M059J (cell line): ENCODE results near the gene CATSPER1. TPM values are rescaled to one million over a fixed set of nuclear protein-coding genes. Genes with fewer than 3 reads are reported as not detected.
A peak's percentile ranks its signal among the peaks of the same experiment; 100 is the strongest.
"Not testable (repeated sequence)": the region's sequence is repeated elsewhere in the genome, so short reads cannot be mapped to it uniquely, and the experiment has no call there.

Experiments
- DNase-seq: peaks from one replicate; pipeline ENCODE4 v3.0.0-alpha.2; 2012; ENCODE audit warnings: low read depth
- total RNA-seq: library from RNA; depleted of rRNA; stranded (reverse); fragments of >200 nt; shearing (Covaris generic); gene quantifications from 2 replicates; pipeline ENCODE4 v1.2.3, GENCODE V29; 2014

CATSPER1 gene
- total RNA-seq, 1 experiment from 2014 or later = 1.6 TPM

DNA sequence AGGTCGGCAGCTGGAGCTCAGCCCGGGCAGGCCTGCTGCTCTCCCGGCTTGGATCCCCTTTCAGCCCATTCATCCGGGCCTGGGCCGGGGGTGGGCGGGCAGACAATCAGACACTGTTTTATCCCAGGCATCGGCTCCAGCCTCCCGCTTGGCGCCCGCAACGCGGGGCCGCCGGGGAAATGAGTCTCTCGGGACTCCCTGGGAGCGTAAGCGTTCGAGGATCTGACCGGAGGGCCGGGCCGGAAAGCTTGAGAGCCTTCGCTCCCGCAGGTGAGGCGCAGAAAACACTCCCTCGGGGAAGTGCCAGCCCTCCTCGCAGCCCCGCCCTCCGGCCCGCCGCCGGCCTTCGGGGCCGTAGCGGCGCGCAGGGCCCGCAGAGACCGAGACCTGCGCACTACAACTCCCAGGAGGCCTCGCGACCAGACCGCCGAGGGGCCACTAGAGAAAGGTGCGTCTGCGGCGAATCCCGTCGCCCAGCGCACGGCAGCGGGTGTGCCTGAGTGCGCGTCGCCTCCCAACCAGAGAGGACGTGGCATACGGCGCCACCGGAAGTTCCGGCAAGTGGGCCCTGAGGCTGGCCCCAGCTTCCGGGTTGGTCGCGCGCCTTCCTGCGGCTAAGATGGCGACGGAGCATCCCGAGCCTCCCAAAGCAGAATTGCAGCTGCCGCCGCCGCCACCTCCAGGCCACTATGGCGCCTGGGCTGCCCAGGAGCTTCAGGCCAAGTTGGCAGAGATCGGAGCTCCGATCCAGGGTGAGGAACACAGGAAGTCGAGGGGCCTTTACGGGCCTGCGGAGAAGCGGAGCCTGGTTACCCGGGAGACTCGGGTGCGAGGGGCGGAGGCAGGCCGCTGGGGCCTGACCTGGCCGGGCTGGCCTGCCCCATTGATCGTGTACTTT is 25.7 kb upstream of the CATSPER1 start, which contains the start of gene SF3B2:
Gene SF3B2 (plus strand): TSS at position 599 of the 898 bp plus-strand sequence. CDS start 21 bp downstream, at position 620.
- DNase-seq = peak; percentile 99

DNA sequence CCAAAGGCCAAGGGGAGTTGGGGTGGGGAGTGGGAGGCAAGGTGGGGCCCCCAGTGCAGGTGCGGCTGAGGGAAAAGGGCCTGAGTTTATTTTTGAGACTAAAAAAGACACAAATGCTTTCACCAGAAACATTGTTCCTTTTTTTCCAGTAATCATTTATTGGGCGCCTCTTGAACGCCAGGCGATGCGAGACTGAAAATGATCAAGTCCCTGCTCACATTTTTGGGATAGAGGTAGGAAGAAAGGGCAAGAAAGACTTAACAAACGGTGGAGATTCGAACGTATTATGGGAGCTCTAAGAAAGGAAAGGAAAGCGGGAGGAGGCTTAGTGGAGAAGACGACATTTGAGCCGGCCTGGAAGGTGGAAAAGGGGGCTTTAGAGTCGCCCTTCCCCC is 25.1 kb upstream of the CATSPER1 start:
- no peak for DNase-seq

DNA sequence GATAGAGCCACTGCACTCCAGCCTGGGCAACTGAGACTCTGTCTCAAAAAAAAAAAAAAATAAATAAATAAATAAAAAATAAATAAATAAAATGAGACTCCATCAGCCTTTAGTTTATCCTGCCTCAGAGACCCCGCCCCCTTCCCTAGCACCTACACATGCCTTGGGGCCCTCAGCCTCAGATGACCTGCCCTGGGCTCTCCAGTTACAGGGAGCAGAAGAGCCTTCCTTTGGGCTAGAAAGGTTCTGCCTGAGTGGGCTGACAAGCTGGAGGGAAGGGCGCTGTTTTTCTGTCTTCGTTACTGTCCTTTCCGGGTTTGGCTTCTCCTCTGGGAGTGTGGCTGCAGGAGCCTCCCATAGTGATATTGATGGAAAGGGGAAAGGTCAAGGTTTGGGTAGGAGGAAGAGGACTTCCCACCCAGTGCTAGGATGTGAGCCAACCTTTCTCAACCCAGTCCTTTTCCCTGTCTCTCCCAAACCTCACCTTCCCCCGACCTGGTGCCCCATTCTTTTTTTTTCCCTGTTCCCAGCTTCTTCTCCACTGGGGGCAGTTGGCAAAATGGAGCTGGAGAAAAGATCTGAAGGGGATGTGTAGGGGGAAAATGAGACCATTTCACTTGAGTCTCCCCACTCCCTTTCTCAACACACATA is 24.4 kb upstream of the CATSPER1 start:
- DNase-seq = peak; percentile 23

DNA sequence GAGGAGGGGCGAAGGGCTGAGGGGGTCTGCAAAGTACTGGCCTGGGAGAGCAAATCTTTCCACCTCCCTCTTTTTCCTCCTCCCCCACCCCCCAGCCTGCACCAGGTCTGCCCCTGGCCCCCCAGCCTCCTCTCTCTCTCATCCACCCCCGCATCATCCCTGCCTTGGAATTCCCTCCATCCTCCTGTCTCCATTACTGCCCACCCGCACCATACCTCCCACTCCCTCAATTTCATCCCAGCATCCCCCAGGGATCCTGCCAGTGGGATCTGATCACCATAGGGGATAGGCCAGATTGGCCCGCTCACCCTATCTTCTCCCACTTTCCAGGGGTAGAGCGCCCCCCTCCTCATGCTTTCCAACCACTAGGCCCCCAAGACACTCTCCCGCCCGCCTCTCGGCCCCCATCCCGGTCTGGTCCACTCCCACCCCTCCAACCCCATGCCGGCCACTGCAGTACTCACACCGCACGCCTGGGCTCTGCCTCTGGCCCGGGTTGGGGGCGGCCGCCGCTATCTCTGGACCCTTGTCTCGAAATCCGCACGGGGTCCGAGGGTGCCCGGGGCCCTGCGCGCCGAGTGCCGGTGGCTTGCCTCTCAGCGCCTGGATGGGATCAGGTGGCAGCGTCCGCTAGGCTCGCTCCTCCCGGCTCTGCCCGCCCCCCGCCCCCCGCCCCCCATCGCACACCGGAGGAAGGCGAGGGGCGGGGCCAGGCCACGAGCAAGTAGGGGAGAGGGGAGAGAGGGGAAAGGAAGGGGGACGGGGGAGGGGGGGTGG is 22.5 kb upstream of the CATSPER1 start, which contains the start of gene GAL3ST3:
Gene GAL3ST3 (minus strand): TSS at position 615 of the 777 bp plus-strand sequence. CDS start 3,746 bp downstream, outside the sequence.
- no peak for DNase-seq

DNA sequence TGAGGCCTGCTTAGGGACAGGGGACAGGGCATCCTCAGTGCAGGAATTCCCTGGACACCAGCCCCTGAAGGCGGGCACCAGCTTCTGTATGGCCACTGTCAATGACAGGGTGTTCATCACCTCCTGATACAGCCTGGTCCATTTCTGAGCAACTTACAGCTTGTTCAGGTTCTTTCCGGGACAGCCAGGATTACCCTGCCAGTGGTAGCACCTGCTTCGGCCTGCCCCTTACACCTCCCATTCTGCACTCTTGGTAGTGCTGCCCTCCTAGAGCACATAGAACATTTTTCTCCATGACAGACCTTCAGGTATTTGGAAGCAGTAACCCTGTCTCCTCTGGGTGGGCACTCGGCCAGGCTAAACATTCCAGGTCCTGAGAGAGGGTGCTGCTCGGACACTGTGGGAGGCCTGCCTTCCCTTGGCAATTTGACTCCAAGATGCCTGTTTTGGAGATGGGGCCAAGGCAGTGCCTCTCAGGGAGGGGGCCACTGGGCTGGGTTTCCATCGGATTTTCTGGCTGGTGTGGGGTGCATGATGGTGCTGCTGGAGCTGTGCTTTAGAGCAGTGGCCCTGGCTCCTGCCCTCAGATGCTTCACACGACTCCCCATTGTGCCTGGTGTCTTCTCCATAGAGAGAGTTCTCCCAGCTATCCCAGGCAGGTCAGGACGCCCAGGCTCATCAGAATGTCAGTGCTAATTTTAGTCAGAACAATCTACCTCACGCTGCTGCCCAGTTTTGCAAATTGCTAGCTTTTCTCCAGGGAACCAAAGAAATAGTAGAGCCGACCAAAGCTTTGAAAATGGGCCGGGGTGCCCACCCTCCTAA is 21.5 kb upstream of the CATSPER1 start:
- DNase-seq = peak; percentile 50

DNA sequence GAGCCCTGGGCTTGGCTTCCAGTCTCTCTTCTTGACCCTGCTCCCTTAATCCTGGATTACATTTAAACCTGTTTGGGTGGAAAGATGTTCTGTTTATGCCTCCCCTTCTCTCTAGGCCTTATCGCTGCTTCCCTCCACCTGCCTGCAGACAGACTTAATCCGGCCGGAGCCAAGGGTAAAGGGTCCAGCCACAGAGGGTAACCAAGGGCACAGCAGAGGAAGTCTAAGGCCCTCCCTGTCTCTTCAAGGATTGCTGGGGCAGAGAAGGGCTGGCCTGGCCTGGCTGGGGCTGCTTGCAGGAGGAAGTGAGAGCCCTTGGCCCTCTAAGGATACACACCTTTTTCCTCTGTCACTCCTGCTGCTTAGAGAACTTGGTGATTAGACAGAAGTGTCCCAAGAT is 20.6 kb upstream of the CATSPER1 start:
- DNase-seq = no peak

DNA sequence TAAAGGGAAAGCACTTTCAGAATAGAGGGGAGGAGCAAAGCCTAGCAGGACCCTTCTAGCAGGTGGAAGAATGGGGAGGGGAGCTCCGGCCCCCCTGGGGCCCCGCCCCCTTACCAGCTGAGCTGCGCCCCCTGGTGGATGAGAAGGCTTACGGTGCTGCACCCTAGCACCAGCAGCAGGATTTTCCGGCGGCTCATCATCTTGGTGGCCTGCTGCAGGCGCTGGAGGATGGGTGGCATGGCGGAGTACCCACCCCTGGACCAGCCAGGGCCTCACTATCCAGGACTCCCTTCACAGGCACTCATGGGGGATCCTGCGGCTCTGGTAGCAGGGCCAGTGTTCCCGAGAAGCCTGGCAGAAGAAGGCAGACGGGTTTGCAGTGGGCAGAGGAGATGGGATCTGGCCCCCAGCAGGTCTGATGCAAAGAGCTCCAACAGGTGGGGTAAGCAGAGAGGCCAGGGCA is 18.9 kb upstream of the CATSPER1 start:
- peak; percentile 59 for DNase-seq

DNA sequence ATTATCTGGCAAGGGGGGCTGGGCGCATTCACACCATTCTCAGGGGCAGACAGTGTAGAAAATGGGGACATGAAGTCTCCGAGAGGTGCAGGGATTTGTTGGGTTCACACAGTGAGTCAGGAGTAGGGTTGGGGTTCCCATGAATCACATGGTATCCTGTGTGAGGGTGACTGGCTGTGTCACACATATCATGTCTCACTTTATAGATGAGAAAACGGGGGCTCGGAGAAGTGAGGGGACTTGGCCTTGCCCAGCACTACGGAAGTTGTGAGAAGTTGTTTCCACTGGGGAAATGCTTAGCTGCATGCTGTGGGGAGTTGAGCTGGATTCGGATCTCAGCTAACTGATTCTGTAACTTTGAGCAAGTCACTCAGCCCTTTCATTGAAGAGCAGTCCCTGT is 18.5 kb upstream of the CATSPER1 start:
- no peak for DNase-seq

DNA sequence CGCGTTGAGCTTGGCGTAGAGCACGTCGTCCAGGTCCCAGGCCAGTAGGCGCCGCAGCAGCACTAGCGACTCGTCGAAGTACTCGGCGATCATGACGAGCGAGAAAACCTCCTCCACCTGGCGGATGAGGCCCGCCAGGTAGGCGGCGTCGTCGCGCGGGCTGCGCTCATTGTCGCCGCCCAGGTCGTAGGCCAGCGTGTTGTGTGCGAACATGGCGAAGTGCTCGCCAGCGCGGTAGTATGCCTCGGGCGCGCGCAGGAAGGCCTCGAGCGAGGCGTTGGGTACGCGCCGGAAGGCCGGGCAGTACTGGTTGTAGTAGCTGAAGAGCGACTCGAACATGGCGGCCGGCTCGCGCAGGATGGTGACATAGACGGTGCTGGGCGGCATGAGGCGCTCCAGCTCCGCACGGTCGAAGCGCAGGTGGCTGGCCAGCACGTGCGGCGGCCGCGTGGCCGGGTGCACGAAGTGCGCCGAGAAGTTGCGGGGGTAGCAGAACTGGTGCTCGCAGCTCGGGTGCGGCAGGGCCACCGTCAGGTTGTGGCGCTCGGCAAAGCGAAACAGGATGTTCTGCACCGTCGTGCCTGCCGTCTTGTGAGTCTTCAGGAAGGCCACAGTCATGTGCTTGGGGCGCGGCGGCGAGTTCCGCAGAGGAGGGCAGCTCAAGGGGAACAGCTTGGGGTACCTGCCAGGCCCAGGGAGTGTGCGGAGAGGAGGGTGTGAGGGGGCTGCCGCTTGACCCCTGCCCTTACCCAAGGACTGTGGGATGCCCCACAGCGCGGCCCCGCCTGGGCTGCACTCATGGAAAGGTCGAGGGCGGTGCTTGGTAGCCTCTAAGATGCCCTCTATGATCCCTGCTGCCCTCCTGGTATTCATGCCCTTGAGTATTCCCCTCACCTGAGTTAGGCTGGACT is 17.0 kb upstream of the CATSPER1 start:
- no peak for DNase-seq

DNA sequence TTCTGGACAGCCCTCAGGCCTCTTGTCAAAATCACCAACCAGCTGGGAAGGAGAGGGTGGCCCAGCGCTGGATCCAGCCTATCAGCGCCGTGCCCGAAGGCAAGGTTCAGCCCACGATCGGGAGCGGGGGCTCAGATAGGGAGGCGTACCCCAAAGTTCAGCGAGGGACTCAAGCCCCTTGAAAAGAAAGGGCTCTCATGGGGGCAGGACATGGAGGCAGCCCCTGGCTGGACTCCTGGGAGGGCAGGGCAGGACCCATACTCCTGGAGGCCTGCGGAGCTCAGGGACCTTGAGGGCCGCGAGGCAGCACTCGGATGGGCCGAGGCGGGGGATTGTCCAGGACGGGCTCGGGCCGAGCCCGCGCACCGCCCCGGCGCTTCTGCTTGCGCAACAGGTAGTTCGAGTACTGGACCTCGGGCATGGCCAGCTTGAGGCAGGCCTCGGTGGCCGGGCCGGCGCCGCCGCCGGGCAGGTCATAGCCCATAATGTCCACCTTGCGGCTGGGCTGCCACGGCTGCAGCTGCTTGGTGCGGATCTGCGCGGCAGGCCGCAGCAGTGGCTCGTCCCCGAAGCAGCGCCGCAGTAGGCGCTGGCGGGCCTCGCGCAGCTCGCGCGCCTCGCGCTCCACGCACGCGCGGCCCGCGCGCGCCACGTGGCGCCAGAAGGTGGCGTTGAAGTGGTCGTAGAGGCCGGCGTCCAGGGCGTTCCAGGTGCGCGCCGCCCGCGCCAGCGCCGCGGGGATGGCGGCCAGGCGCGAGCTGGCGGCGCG is 16.1 kb upstream of the CATSPER1 start:
- no peak for DNase-seq

DNA sequence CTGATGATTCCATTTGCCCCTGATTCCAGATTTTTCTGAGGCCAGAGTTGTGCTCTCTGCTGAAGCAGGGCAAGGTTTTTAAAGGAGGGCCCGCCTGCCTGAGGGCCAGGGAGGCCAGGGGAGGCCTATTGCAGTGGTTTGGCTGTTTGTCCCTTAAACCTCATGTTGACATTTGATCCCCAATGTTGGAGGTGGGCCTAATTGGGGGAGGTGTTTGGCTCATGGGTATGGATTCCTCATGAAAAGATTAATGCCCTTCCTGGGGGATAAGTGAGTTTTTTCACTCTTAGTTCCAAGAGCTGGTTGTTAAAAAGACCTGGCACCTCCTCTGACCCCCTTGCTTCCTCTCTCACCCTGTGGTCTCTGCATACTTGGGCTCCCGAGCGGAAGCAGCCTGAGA is 13.5 kb upstream of the CATSPER1 start:
- no peak for DNase-seq

DNA sequence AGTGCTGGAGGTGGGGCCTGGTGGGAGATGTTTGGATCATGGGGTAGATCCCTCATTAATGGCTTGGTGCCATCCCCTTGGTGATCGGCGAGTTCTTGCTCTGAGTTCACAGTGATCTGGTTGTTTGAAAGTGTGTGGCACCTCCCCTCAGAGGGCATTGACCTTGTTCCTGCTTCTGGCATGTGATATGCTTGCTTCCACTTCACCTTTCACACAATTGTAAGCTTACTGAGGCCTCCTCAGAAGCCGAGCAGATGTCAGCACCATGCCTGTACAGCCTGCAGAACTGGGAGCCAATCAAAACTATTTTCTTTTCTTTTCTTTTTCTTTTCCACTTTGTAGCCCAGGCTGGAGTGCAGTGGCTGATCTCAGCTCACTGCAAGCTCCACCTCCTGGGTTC is 11.0 kb upstream of the CATSPER1 start:
- no peak for DNase-seq

DNA sequence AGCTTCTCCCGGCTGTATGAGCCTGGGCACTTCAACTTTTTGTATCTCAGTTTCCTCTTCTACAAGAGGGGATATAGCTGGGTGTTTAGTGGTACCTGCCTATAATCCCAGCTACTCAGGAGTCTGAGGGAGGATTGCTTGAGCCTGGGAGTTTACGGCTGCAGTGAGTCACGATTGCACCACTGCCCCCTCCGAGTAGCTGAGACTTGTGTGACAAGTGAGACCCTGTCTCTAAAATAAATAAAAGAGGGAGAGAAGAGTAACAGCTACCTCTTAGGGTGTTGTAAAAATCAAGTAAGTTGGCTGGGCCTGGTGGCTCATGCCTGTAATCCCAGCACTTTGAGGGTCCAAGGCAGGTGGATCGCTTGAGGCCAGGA is 10.0 kb upstream of the CATSPER1 start:
- DNase-seq = no peak

DNA sequence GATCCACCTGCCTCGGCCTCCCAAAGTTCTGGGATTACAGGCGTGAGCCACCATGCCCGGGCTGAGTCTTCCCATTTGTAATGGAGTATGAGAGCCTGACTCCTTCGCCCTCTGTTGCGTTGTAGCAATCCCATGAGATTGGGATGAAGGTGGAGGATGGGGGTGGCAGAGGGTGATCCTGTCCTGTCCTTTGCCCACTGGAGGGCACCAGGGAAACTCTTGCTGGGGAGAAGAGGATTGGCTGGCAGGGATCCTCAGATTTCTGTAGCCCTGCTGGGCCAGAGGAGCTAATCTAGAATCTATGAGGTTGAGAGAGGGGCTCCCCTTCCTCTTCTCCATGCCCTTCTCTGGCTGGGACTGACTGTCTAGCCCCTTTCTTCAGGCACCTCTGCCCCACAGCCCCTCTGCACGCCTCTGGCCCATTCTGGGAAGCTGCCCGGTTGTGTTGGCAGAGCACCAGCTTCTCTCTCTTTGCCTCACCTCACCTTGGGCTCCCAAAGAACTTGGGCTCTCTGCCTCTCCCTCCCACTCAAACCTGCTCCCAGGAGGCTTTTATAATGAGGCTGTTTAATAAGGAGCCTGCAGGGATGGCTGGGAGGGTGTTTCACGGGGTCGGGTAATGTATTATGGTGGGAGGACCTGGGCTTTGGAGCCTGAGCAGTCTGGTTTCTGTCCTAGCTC is 9.5 kb upstream of the CATSPER1 start:
- no peak for DNase-seq

DNA sequence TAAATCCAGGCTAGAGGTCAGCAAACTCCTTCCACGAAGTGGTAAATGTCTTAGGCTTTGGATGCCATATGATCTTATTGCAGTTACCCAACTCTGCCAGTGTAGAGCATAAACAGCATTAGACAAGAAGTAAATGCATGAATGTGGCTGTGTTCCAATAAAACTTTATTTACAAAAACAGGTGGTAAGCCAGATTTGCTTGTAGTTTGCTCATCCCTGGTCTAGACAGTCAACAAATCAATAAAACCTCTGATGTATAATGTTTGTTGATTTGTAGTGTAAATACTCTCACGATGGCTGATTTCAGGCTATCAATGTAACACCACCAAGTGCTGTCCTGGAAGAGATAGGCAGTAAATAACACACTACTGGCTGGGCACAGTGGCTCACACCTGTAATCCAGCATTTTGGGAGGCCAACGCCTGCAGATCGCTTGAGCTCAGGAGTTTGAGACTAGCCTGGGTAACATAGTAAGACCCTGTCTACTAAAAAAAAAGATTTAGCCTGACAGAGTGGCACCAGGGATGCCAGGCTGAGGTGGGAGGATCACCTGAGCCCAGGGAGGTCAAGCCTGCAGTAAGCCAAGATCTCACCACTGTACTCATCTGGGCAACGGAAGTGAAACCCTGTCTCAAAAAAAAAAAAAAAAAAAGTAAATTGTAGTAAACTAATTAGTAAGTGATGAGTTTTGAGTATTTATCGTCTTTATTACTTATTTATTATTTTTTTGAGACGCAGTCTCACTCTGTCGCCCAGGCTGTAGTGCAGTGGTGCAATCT is 6.9 kb upstream of the CATSPER1 start:
- DNase-seq = no peak

DNA sequence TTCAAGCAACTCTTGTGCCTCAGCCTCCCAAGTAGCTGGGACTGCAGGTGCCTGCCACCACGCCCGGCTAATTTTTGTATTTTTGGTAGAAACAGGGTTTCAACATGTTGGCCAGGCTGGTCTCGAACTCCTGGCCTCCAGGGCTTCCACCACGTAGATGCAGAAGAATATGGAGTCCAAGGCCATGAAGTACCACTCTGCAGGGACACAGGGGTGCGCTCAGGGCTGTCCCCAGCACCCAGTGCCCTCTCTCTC is 3.2 kb downstream of the CATSPER1 start:
- not testable (repeated sequence) for DNase-seq

DNA sequence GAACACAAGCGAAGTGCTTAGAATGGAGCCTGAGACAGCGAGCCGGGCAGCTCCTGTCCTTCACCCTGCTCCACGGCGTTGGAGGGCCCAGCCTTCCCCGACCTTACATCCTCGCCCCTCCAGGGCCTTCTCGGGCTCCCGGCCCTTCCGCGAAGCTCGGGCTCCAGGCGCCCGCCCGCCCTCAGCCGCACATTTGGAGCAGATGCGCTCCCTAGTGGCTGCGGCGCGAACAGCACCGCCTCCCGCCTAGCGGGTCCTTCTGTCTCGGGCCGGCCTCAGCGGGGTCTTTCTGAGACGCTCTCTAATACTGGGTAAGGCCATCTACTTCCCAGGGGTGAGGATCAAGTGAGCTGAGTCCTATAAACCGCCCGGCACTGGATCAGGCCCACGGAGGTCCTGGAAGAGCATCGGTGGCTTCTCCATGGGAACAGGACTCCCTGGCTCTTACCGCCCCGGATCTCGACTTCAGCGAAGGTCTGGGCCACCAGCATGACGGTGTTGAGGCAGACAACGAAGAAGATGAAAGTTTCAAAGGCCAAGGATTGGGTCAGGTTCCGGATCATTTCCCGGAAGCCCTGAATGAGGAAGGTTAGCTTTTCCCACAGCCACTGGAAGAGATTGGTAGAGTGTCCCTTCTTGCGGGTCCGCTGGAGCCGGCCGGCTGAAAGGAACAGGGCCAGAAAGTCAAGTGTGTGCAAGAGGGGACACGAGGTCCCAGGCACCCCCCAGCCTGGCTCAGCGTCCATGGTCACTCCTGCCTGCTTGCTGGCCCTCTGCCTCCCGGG is 3.7 kb downstream of the CATSPER1 start:
- peak; percentile 66 for DNase-seq
